GM12878 (cell line): ENCODE measurements around the gene PLK1. TPM values are rescaled to one million over a fixed set of nuclear protein-coding genes. Genes with fewer than 3 reads are reported as not detected.

Experiments
- ATAC-seq: fragments of 200-7000 bp; cut with Tn5 transposase; 3 replicates; pipeline ENCODE4 v1.9.1; 2020; ENCODE audit warnings: mild to moderate bottlenecking, moderate library complexity
- BruUV-seq: library from RNA; stranded (reverse); fragments of 400-500 nt; replicated peaks from 2 replicates; lab custom pipeline; 2021; lab: Mats Ljungman, UMichigan
- CTCF ChIA-PET: fragments of 300-600 bp; sonication (Branson Sonifier 250); formaldehyde crosslinking; extraction: SDS; loops from one replicate; lab custom pipeline; 2021; ENCODE audit warnings: inconsistent platforms; lab: Yijun Ruan, JAX
- POLR2A ChIA-PET: fragments of 350-600 bp; formaldehyde crosslinking; extraction: SDS; loops from one replicate; lab custom pipeline; 2021; ENCODE audit warnings: inconsistent platforms; lab: Charles Lee
- RAD21 ChIA-PET: fragments of 300-600 bp; sonication (Branson Sonifier 250); formaldehyde crosslinking; loops from one replicate; lab custom pipeline; 2023; ENCODE audit warnings: antibody characterized with exemption; ENCODE audit not compliant: unreplicated experiment; lab: Charles Lee
- SMC1A ChIA-PET: fragments of 300-600 bp; sonication (Branson Sonifier 250); formaldehyde crosslinking; loops from one replicate; lab custom pipeline; 2023; ENCODE audit not compliant: unreplicated experiment, uncharacterized antibody; lab: Charles Lee
- DNase-seq: peaks from one replicate; pipeline ENCODE4 v3.0.0-alpha.2; 2011; ENCODE audit warnings: low read depth, low spot score
- FAIRE-seq: peaks from 3 replicates; lab custom pipeline; 2011; peaks lifted over from hg19 to GRCh38; lab: Jason Lieb, UNC
- H2AFZ ChIP-seq: 2 replicates; pipeline ENCODE4 v1.6.0; 2011; ENCODE audit warnings: low read depth, low read length, control low read depth; ENCODE audit not compliant: control insufficient read depth
- H3K27ac ChIP-seq: 2 replicates; pipeline ENCODE4 v1.5.1; 2011; ENCODE audit warnings: control low read depth; ENCODE audit not compliant: control insufficient read depth, insufficient read depth
- H3K27me3 ChIP-seq, 2 experiments: replicated peaks in 1 of 2; 2 replicates each; pipeline versions ENCODE4 v1.6.0 to v1.6.1; 2011; ENCODE audit warnings: low read length in 1 of 2; ENCODE audit not compliant: control insufficient read depth in 2 of 2, insufficient read depth in 2 of 2
- H3K36me3 ChIP-seq, 2 experiments: 2 replicates each; pipeline ENCODE4 v1.5.1; 2011; ENCODE audit warnings: low read length in 1 of 2; ENCODE audit not compliant: control insufficient read depth in 2 of 2, insufficient read depth in 2 of 2
- H3K4me1 ChIP-seq: 2 replicates; pipeline ENCODE4 v1.6.1; 2011; ENCODE audit warnings: mild to moderate bottlenecking, low read length, moderate library complexity, mixed read lengths; ENCODE audit not compliant: control insufficient read depth, insufficient read depth
- H3K4me2 ChIP-seq: 2 replicates; pipeline ENCODE4 v1.6.0; 2011; ENCODE audit warnings: control low read depth; ENCODE audit not compliant: control insufficient read depth, insufficient read depth
- H3K4me3 ChIP-seq: fragments of 200-600 bp; sonication (generic); 2 replicates; pipeline ENCODE4 v1.5.1; 2016
- H3K79me2 ChIP-seq: 2 replicates; pipeline ENCODE4 v1.6.0; 2011; ENCODE audit warnings: low read length; ENCODE audit not compliant: control insufficient read depth, insufficient read depth
- H3K9ac ChIP-seq: 2 replicates; pipeline ENCODE4 v1.8.0; 2011; ENCODE audit warnings: low read length, control low read depth, mixed read lengths; ENCODE audit not compliant: control insufficient read depth, insufficient read depth
- H3K9me3 ChIP-seq: replicated peaks from 3 replicates; pipeline ENCODE4 v1.5.1; 2011; ENCODE audit warnings: mild to moderate bottlenecking, low read length; ENCODE audit not compliant: control insufficient read depth, insufficient read depth
- H4K20me1 ChIP-seq: 2 replicates; pipeline ENCODE4 v1.6.0; 2011; ENCODE audit not compliant: control insufficient read depth, insufficient read depth
- BMI1 ChIP-seq: fragments of 450-650 bp; IDR thresholded peaks from 2 replicates; pipeline ENCODE4 v1.6.1; 2016; ENCODE audit warnings: mild to moderate bottlenecking, moderate library complexity, borderline replicate concordance
- NR2C1 ChIP-seq: fragments of 450-650 bp; IDR thresholded peaks from 2 replicates; pipeline ENCODE4 v1.6.1; 2017; ENCODE audit warnings: antibody characterized with exemption, mild to moderate bottlenecking, moderate library complexity
- POLR2A ChIP-seq: IDR thresholded peaks from 2 replicates; pipeline ENCODE4 v1.6.1; 2011; ENCODE audit warnings: low read depth, mild to moderate bottlenecking, low read length
- RELA ChIP-seq: fragments of 450-650 bp; IDR thresholded peaks from 2 replicates; pipeline ENCODE4 v1.8.0; 2014; ENCODE audit warnings: borderline replicate concordance; ENCODE audit not compliant: partially characterized antibody
- RFX5 ChIP-seq: IDR thresholded peaks from 2 replicates; pipeline ENCODE4 v1.6.1; 2011; ENCODE audit warnings: low read depth, low read length, improper control_type of control experiment
- ZBED1 ChIP-seq: IDR thresholded peaks from 2 replicates; pipeline ENCODE4 v1.6.1; 2016; ENCODE audit warnings: borderline replicate concordance
- ZNF622 ChIP-seq: fragments of 450-650 bp; IDR thresholded peaks from 2 replicates; pipeline ENCODE4 v1.6.1; 2017; ENCODE audit warnings: mild to moderate bottlenecking, inconsistent platforms
- ZSCAN29 ChIP-seq: fragments of 450-650 bp; IDR thresholded peaks from 2 replicates; pipeline ENCODE4 v1.6.1; 2017; ENCODE audit warnings: mild to moderate bottlenecking, moderate library complexity
- WGBS: methylation state at CpG from one replicate; pipeline ENCODE4 v1.1.6; 2016; ENCODE audit warnings: low lambda C conversion rate; ENCODE audit not compliant: insufficient replicate concordance, insufficient coverage; ENCODE audit errors: missing lambda C conversion rate; 5-methylcytosine and 5-hydroxymethylcytosine counted together
- in situ Hi-C: fragments of 300-500 bp; cut with MboI; formaldehyde crosslinking; loops from 9 replicates; pipeline ENCODE4 v1.14.3; 2018; ENCODE audit warnings: mixed read lengths
- intact Hi-C: fragments of 100-400 bp; cut with micrococcal nuclease; formaldehyde crosslinking; loops from one replicate; pipeline ENCODE4 v1.14.2; 2022; ENCODE audit not compliant: unreplicated experiment
- polyA plus RNA-seq, 11 experiments: library from polyadenylated mRNA; depleted of rRNA in 4 of 11; unstranded in 6 of 11; stranded (reverse) in 5 of 11; fragments of >200 nt; fragmentation: Nextera tagmentation in 4 of 11; fragmentation: Illumina TruSeq in 1 of 11; extraction: Ambion mirVana in 4 of 11; extraction: Trizol in 1 of 11; gene quantifications; 1 replicate in 1 of 11; 2 replicates in 10 of 11; pipeline versions ENCODE4 v1.2.1 to v1.2.3, GENCODE V29; 2011 to 2016; ENCODE audit warnings: inconsistent platforms in 2 of 11, missing spikeins in 2 of 11, low read depth in 1 of 11
- total RNA-seq, 4 experiments: library from RNA; depleted of rRNA in 3 of 4; stranded (reverse); fragments of >200 nt in 3 of 4; fragmentation: Illumina TruSeq in 1 of 4; extraction: Trizol in 1 of 4; gene quantifications; 2 replicates each; pipeline versions ENCODE4 v1.2.1 to v1.2.3, GENCODE V29; 2013 to 2021
- TF ChIP-seq, protein P1 (sequence below): fragments of 450-650 bp; IDR thresholded peaks from 2 replicates; pipeline ENCODE4 v1.6.1; 2014; ENCODE audit warnings: mild to moderate bottlenecking
- TF ChIP-seq, protein P2 (sequence below): IDR thresholded peaks from 2 replicates; pipeline ENCODE4 v1.6.1; 2011; ENCODE audit warnings: mild to moderate bottlenecking, low read depth, low read length, moderate library complexity; ENCODE audit not compliant: insufficient replicate concordance

Gene PLK1
- total and polyA plus RNA-seq, 10 of the 15 experiments (the other 5 are each of a cell fraction or from before 2014, with no cell fraction given): 11.3 to 191 (median 84.5) TPM

- peaks cover 4% of the 10 kb centered on the region for H3K79me2 ChIP-seq
- intact Hi-C loops: no loop called here
- no peaks in the 10 kb centered on the region for H3K9me3 ChIP-seq
- FAIRE-seq (no peak), ATAC-seq (no peak), DNase-seq (no peak)
- no peaks in the 10 kb centered on the region for H4K20me1 ChIP-seq
- WGBS: 97% methylated on average over 4 of the region's 4 CpGs
- H3K36me3 ChIP-seq: peaks cover 2 to 7% of the 10 kb centered on the region in 2 experiments; a peak in 2 of 4 replicates
- H3K4me3 ChIP-seq: no peak overlapping the region
- H2AFZ ChIP-seq: no peak overlapping the region
- ChIA-PET SMC1A (no interaction called here), RAD21 (no interaction called here), CTCF (interaction anchor here (0.8 kb wide), 1 partner anchor 14 kb away, joined by 3 read pairs; no protein-coding TSS in a partner anchor), POLR2A (no interaction called here)
- H3K27me3 ChIP-seq: no peaks in the 10 kb centered on the region
- no peak overlapping the region for H3K9ac ChIP-seq
- no peak overlapping the region for H3K27ac ChIP-seq
- BruUV-seq: no TSS peak
- TF ChIP-seq ZBED1 (no peak), ZSCAN29 (no peak), BMI1 (no peak), RFX5 (no peak), NR2C1 (no peak), ZNF622 (no peak), RELA (no peak), POLR2A (no peak)
- TF ChIP-seq, protein P1, sequence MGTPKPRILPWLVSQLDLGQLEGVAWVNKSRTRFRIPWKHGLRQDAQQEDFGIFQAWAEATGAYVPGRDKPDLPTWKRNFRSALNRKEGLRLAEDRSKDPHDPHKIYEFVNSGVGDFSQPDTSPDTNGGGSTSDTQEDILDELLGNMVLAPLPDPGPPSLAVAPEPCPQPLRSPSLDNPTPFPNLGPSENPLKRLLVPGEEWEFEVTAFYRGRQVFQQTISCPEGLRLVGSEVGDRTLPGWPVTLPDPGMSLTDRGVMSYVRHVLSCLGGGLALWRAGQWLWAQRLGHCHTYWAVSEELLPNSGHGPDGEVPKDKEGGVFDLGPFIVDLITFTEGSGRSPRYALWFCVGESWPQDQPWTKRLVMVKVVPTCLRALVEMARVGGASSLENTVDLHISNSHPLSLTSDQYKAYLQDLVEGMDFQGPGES: no peak
- TF ChIP-seq, protein P2, sequence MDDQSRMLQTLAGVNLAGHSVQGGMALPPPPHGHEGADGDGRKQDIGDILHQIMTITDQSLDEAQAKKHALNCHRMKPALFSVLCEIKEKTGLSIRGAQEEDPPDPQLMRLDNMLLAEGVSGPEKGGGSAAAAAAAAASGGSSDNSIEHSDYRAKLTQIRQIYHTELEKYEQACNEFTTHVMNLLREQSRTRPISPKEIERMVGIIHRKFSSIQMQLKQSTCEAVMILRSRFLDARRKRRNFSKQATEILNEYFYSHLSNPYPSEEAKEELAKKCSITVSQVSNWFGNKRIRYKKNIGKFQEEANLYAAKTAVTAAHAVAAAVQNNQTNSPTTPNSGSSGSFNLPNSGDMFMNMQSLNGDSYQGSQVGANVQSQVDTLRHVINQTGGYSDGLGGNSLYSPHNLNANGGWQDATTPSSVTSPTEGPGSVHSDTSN: no peak
- in situ Hi-C loops: loop anchor here (5.0 kb wide), 1 partner anchor 32 kb away; no protein-coding TSS in a partner anchor
- H3K4me2 ChIP-seq: no peak overlapping the region
- no peaks in the 10 kb centered on the region; the same call in 1 of the 2 replicates for H3K4me1 ChIP-seq
Observed at GRCh38 chr16:23634461-23635036, 44.1 kb upstream of the PLK1 start.
